ENCODE measurements around the gene CDH4. TPM values are rescaled to one million over a fixed set of nuclear protein-coding genes. Genes with fewer than 3 reads are reported as not detected.

Gene CDH4
- total and polyA plus RNA-seq, 4 experiments from 2014 or later = 0.39 to 1.1 (median 0.41) TPM; not detected in 1

DNA sequence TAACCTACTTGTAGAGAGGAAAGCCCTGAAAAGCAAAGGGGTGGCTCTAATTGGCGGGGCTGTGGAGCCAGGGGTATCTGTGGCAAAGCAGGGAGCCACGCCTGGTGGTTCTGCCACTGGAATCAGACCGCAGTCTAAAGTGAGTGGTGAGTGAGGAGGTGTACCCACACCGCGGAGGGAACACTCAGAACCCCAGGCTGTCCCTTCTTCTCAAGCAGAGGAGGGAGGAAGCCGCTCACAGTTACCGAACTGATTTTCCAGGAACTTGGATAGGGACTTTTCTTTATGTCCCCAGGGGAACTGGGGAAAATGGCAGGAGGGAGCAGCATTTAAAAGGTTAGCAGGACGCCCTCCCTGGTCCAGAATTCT, 526.4 kb downstream of the CDH4 start:
- Mint-ChIP-seq H3K9me3 (peaks cover 2 to 28% (median 13%) of the 10 kb centered on the region in 8 donors), H3K4me3 (no peak overlapping the region), H3K27me3 (peaks cover 0 to 2% of the 10 kb centered on the region in 2 donors), H3K36me3 (no peaks in the 10 kb centered on the region), H3K4me1 (no peaks in the 10 kb centered on the region), H3K27ac (no peak overlapping the region)
- Histone ChIP-seq H3K4me1 (ENCODE audit: insufficient read depth, low read length) (no peaks in the 10 kb centered on the region), H3K9me3 (ENCODE audit: control insufficient read depth in 1 of 2, low read length in 2 of 2) (no peaks in the 10 kb centered on the region), H3K36me3 (ENCODE audit: insufficient read depth, low read length) (no peaks in the 10 kb centered on the region), H3K27ac (ENCODE audit: low read depth, low read length) (no peak overlapping the region), H3K27me3 (ENCODE audit: insufficient read depth, low read length) (no peaks in the 10 kb centered on the region), H3K4me3 (ENCODE audit: low read length in 2 of 2) (no peak overlapping the region)
- ChIA-PET CTCF (ENCODE audit: partially characterized antibody) (no interaction called here), POLR2A (ENCODE audit: partially characterized antibody) (no interaction called here)
- DNase-seq = no peak
- intact Hi-C loops (cut with micrococcal nuclease) = no loop called here

DNA sequence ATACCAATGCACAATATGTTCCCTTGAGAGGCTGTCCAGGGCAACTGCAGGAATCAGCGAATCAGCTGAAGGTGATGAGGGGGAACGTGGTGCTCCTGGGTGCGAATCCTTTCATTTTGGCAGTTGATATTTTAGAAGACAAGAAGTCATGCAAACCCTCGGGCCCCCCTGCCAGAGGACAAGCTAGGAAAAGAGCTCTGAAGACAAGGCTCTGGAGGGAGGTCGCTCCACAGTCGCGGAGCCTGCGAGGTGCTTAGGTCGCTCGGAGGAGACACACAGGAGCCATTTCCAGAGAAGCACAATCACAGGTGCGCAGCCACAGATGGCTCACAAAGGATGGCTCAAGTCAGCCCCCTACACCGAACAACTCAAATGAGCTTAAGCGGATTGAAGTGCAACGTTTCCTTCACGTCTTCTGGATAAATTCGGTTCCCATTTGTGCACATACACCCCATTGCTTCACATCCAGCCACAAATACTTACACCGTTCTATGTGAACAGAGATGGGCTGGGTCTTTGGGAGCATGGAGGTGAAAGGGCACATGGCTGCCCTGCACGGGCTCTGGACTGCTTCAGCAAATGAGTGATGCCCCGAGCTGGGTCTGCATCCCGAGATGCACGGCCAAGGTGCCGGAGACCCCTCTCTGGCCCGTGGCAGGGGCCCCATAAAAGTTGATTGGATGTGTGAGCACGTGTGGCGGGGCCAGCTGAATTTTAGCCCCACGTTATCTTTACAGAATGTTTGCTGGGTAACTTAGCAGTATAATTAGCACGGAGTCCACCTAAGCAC, 527.3 kb downstream of the CDH4 start:
- CTCF ChIA-PET (ENCODE audit: partially characterized antibody) = no interaction called here
- DNase-seq = no peak

DNA sequence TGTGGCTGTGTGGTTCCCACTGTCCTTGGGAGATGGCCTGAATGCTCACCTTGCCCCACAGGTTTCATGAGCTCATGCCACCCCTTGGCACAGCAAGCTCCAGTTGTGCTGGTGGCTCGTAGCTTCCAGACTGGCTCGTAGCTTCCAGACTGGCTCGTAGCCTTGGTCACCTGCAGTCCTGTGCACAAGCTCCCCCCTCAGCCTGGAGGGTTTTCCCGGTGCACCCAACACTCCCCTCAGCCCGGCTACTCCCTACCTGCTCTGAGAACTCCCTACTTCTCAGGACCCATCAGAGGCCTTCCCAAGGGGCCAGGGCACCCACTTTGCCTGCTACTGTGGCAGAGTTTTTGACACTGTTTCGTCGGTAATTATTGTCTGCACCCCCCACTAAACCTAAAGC, 528.0 kb downstream of the CDH4 start:
- no peak overlapping the region for H3K4me3 ChIP-seq (ENCODE audit: low read length in 2 of 2)
- Mint-ChIP-seq H3K36me3 (no peaks in the 10 kb centered on the region), H3K9me3 (peaks cover 2 to 26% (median 13%) of the 10 kb centered on the region in 8 donors), H3K27ac (no peak overlapping the region), H3K27me3 (peaks cover 0 to 3% of the 10 kb centered on the region in 2 donors), H3K4me1 (no peaks in the 10 kb centered on the region), H3K4me3 (no peak overlapping the region)
- DNase-seq = no peak
- no peaks in the 10 kb centered on the region for H3K9me3 ChIP-seq (ENCODE audit: control insufficient read depth in 1 of 2, low read length in 2 of 2)
- no peaks in the 10 kb centered on the region for H3K27me3 ChIP-seq (ENCODE audit: insufficient read depth, low read length)
- no peaks in the 10 kb centered on the region for H3K36me3 ChIP-seq (ENCODE audit: insufficient read depth, low read length)
- intact Hi-C loops (cut with micrococcal nuclease) = no loop called here
- no peak overlapping the region for H3K27ac ChIP-seq (ENCODE audit: low read depth, low read length)
- ChIA-PET POLR2A (ENCODE audit: partially characterized antibody) (no interaction called here), CTCF (ENCODE audit: partially characterized antibody) (no interaction called here)
- H3K4me1 ChIP-seq (ENCODE audit: insufficient read depth, low read length) = no peaks in the 10 kb centered on the region

More for the DNA sequence above, 527.3 kb downstream of the CDH4 start:
- POLR2A ChIA-PET (ENCODE audit: partially characterized antibody) = no interaction called here
- peaks cover 2 to 28% (median 13%) of the 10 kb centered on the region in 8 donors for H3K9me3 Mint-ChIP-seq
- H3K36me3 Mint-ChIP-seq = no peaks in the 10 kb centered on the region
- intact Hi-C loops (cut with micrococcal nuclease) = no loop called here
- Histone ChIP-seq H3K4me3 (ENCODE audit: low read length in 2 of 2) (no peak overlapping the region), H3K4me1 (ENCODE audit: insufficient read depth, low read length) (no peaks in the 10 kb centered on the region), H3K27ac (ENCODE audit: low read depth, low read length) (no peak overlapping the region), H3K27me3 (ENCODE audit: insufficient read depth, low read length) (no peaks in the 10 kb centered on the region), H3K9me3 (ENCODE audit: control insufficient read depth in 1 of 2, low read length in 2 of 2) (no peaks in the 10 kb centered on the region), H3K36me3 (ENCODE audit: insufficient read depth, low read length) (no peaks in the 10 kb centered on the region)
- no peak overlapping the region for H3K4me3 Mint-ChIP-seq
- H3K4me1 Mint-ChIP-seq = no peaks in the 10 kb centered on the region
- H3K27me3 Mint-ChIP-seq = peaks cover 0 to 2% of the 10 kb centered on the region in 2 donors
- H3K27ac Mint-ChIP-seq = no peak overlapping the region

DNA sequence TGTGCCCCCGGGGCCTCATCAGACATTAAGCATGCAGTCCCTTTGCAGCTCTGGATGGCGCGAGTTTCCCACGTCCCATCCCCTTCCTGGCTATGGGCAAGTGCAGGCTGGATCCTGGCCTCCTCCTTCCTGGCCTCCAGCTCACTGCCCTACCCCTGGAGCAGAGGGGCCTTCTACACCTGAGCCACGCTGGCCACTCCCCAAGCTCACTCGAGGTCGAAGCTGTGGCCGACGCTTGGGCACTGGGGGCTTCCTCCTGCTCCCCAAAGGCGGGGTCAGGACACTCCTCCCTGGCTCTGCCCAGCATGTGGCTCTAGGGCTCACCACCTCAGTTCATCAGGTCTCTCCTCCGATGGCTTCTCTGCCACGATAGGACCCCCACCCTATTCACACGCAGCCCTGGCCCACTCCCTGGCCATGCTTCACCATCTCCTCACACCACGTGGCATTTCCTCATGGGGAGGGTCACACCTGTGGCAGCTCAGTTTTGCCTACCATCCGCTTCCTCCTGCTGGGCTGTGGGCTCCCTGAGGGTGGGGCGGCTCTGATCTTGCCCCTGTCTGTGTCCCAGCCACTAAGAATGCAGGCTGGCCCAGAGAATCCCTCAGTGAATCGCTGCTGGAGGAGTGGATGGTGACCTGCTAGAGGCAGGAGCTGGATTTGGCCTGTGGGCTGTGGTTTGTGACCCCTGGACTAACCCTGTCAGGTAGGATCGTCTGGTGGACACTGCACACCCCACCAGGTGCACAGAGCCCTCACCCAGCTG, 532.9 kb downstream of the CDH4 start:
- ChIA-PET POLR2A (ENCODE audit: partially characterized antibody) (no interaction called here), CTCF (ENCODE audit: partially characterized antibody) (no interaction called here)
- Mint-ChIP-seq H3K9me3 (peaks cover 3 to 24% (median 14%) of the 10 kb centered on the region in 8 donors), H3K27ac (no peak overlapping the region), H3K4me1 (peaks cover 0 to 2% (median 0%) of the 10 kb centered on the region in 4 donors), H3K27me3 (peaks cover 0 to 4% of the 10 kb centered on the region in 2 donors), H3K36me3 (no peaks in the 10 kb centered on the region), H3K4me3 (no peak overlapping the region)
- Histone ChIP-seq H3K4me3 (ENCODE audit: low read length in 2 of 2) (no peak overlapping the region), H3K27ac (ENCODE audit: low read depth, low read length) (no peak overlapping the region), H3K4me1 (ENCODE audit: insufficient read depth, low read length) (no peaks in the 10 kb centered on the region), H3K36me3 (ENCODE audit: insufficient read depth, low read length) (no peaks in the 10 kb centered on the region), H3K27me3 (ENCODE audit: insufficient read depth, low read length) (no peaks in the 10 kb centered on the region), H3K9me3 (ENCODE audit: control insufficient read depth in 1 of 2, low read length in 2 of 2) (no peaks in the 10 kb centered on the region)
- DNase-seq = no peak
- intact Hi-C loops (cut with micrococcal nuclease) = no loop called here

DNA sequence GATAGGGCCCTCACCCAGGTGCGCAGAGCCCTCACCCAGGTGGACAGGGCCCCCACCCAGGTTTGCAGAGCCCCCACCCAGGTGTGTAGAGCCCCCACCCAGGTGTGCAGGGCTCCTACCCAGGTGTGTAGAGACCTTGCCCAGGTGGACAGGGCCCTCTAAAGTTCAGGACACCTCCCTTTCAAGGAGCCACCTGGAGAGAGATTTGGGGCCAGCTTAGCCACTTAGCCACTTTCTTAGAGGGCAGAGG, 533.4 kb downstream of the CDH4 start:
- Mint-ChIP-seq H3K4me1 (peaks cover 0 to 2% (median 0%) of the 10 kb centered on the region in 4 donors), H3K4me3 (no peak overlapping the region), H3K36me3 (no peaks in the 10 kb centered on the region), H3K9me3 (peaks cover 3 to 23% (median 13%) of the 10 kb centered on the region in 8 donors), H3K27me3 (peaks cover 0 to 4% of the 10 kb centered on the region in 2 donors), H3K27ac (no peak overlapping the region)
- H3K9me3 ChIP-seq (ENCODE audit: control insufficient read depth in 1 of 2, low read length in 2 of 2) = no peaks in the 10 kb centered on the region
- H3K4me1 ChIP-seq (ENCODE audit: insufficient read depth, low read length) = no peaks in the 10 kb centered on the region
- no peaks in the 10 kb centered on the region for H3K27me3 ChIP-seq (ENCODE audit: insufficient read depth, low read length)
- H3K4me3 ChIP-seq (ENCODE audit: low read length in 2 of 2) = no peak overlapping the region
- ChIA-PET POLR2A (ENCODE audit: partially characterized antibody) (no interaction called here), CTCF (ENCODE audit: partially characterized antibody) (no interaction called here)
- no peak overlapping the region for H3K27ac ChIP-seq (ENCODE audit: low read depth, low read length)
- intact Hi-C loops (cut with micrococcal nuclease) = no loop called here
- no peaks in the 10 kb centered on the region for H3K36me3 ChIP-seq (ENCODE audit: insufficient read depth, low read length)
- no peak for DNase-seq

DNA sequence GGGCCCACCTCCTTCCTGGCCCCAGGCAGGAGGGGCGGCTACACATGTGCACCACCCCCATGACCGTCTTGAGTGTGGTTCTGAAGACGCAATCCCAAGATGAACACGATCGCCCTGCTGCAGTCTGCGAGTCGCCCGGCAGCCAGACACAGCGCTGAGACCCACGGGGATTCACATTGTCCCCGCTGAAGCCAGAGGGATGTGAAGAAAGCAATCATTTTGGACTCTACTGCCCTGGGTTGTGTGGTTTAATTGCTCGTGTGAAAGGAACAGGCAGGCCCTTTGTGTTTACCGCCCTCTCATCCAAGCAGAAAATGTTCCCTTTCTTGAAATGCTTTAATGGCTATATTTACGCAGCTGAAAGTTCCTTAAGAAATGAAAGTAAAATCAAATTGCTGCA, 534.2 kb downstream of the CDH4 start:
- no peaks in the 10 kb centered on the region for H3K27me3 ChIP-seq (ENCODE audit: insufficient read depth, low read length)
- H3K27ac Mint-ChIP-seq = no peak overlapping the region
- H3K4me3 ChIP-seq (ENCODE audit: low read length in 2 of 2) = no peak overlapping the region
- intact Hi-C loops (cut with micrococcal nuclease) = no loop called here
- no peak for DNase-seq
- H3K4me1 ChIP-seq (ENCODE audit: insufficient read depth, low read length) = no peaks in the 10 kb centered on the region
- no peaks in the 10 kb centered on the region for H3K9me3 ChIP-seq (ENCODE audit: control insufficient read depth in 1 of 2, low read length in 2 of 2)
- CTCF ChIA-PET (ENCODE audit: partially characterized antibody) = no interaction called here
- H3K4me1 Mint-ChIP-seq = peaks cover 0 to 2% (median 0%) of the 10 kb centered on the region in 4 donors
- H3K36me3 ChIP-seq (ENCODE audit: insufficient read depth, low read length) = no peaks in the 10 kb centered on the region
- no peak overlapping the region for H3K27ac ChIP-seq (ENCODE audit: low read depth, low read length)
- H3K36me3 Mint-ChIP-seq = no peaks in the 10 kb centered on the region
- POLR2A ChIA-PET (ENCODE audit: partially characterized antibody) = no interaction called here
- H3K27me3 Mint-ChIP-seq = peaks cover 2 to 4% of the 10 kb centered on the region in 2 donors
- H3K9me3 Mint-ChIP-seq = peaks cover 3 to 20% (median 10%) of the 10 kb centered on the region in 8 donors
- no peak overlapping the region for H3K4me3 Mint-ChIP-seq

DNA sequence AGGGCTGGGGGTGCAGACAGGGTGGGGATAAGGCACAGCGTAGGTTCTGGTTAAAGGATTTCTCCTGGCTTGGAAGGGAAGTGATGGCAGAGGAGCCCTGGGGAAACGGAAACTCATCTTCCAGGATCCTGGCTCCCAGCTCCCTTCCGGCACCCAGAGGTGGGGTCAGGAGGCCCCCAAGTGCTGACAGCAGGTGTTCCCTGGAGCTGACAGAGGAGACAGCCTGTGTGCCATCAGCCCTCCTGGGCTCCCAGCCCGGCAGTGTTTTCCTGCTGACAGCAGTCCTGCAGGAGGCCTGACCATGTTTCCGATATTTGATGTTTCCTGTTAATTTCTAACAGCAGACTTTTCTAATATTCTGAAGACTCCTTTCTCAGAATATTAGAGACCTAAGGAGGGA, 536.3 kb downstream of the CDH4 start:
- Histone ChIP-seq H3K4me3 (ENCODE audit: low read length in 2 of 2) (no peak overlapping the region), H3K36me3 (ENCODE audit: insufficient read depth, low read length) (no peaks in the 10 kb centered on the region), H3K4me1 (ENCODE audit: insufficient read depth, low read length) (no peaks in the 10 kb centered on the region), H3K27ac (ENCODE audit: low read depth, low read length) (no peak overlapping the region), H3K9me3 (ENCODE audit: control insufficient read depth in 1 of 2, low read length in 2 of 2) (no peaks in the 10 kb centered on the region), H3K27me3 (ENCODE audit: insufficient read depth, low read length) (no peaks in the 10 kb centered on the region)
- Mint-ChIP-seq H3K36me3 (no peaks in the 10 kb centered on the region), H3K27me3 (peaks cover 2 to 5% of the 10 kb centered on the region in 2 donors), H3K27ac (no peak overlapping the region), H3K4me1 (peaks cover 0 to 2% (median 0%) of the 10 kb centered on the region in 4 donors), H3K9me3 (peaks cover 0 to 10% (median under 1%) of the 10 kb centered on the region in 8 donors), H3K4me3 (no peak overlapping the region)
- CTCF ChIA-PET (ENCODE audit: partially characterized antibody) = no interaction called here
- no peak for DNase-seq
- intact Hi-C loops (cut with micrococcal nuclease) = no loop called here
- POLR2A ChIA-PET (ENCODE audit: partially characterized antibody) = no interaction called here
